Vagina (tissue), 2 donors: Measurements from ENCODE around the gene GPM6B.

ENCODE experiments used
- CTCF ChIP-seq, 3 experiments: fragments of 450-650 bp in 2 of 3; fragments of 200-600 bp in 1 of 3; sonication (generic) in 1 of 3; IDR thresholded peaks; one replicate each; pipeline ENCODE4 v1.5.1; 2017 to 2019; ENCODE audit warnings: antibody characterized with exemption in 3 of 3, mild to moderate bottlenecking in 2 of 3, moderate library complexity in 2 of 3
- POLR2A ChIP-seq, 2 donors: fragments of 450-650 bp; IDR thresholded peaks; one replicate each; pipeline ENCODE4 v1.6.1; 2017; ENCODE audit warnings: antibody characterized with exemption in 2 of 2, mild to moderate bottlenecking in 2 of 2, moderate library complexity in 2 of 2

GRCh38 chrX:13826770-13827169 is 9.9 kb upstream of the GPM6B start:
- TF ChIP-seq CTCF (IDR thresholded peaks at IDR 0.05) = no peak
- TF ChIP-seq POLR2A (IDR thresholded peaks at IDR 0.05) = no peak
